BLaER1 treated with 17β-estradiol and CSF1 and Interleukin-3, amounts not matched to agents 10 nM and 100 nM (cell line): ENCODE results near the gene NAB1.
"Not testable (repeated sequence)": the region's sequence is repeated elsewhere in the genome, so short reads cannot be mapped to it uniquely, and the experiment has no call there.

Experiments
- H3K27ac ChIP-seq, 11 experiments: shearing (Covaris generic); formaldehyde crosslinking; 2 replicates each; pipeline ENCODE4 v1.8.1; 2022
- H3K27me3 ChIP-seq, 11 experiments: shearing (Covaris generic); formaldehyde crosslinking; 2 replicates each; pipeline ENCODE4 v1.8.1; 2022
- H3K36me3 ChIP-seq, 11 experiments: shearing (Covaris generic); formaldehyde crosslinking; 2 replicates each; pipeline ENCODE4 v1.8.1; 2022
- H3K4me1 ChIP-seq, 10 experiments: shearing (Covaris generic); formaldehyde crosslinking; 2 replicates each; pipeline ENCODE4 v1.8.1; 2022
- H3K4me2 ChIP-seq, 11 experiments: shearing (Covaris generic); formaldehyde crosslinking; 2 replicates each; pipeline ENCODE4 v1.8.1; 2022
- H3K4me3 ChIP-seq, 10 experiments: shearing (Covaris generic); formaldehyde crosslinking; 2 replicates each; pipeline ENCODE4 v1.8.1; 2022
- H3K9ac ChIP-seq, 11 experiments: shearing (Covaris generic); formaldehyde crosslinking; 2 replicates each; pipeline ENCODE4 v1.8.1; 2022
- H3K9me3 ChIP-seq, 11 experiments: shearing (Covaris generic); formaldehyde crosslinking; replicated peaks in 1 of 11; 2 replicates each; pipeline ENCODE4 v1.8.1; 2022
- H4K20me1 ChIP-seq, 11 experiments: shearing (Covaris generic); formaldehyde crosslinking; 2 replicates each; pipeline ENCODE4 v1.8.1; 2022
- Cebpa-rat ChIP-seq, 11 experiments: shearing (Covaris generic); IDR thresholded peaks; 2 replicates each; pipeline ENCODE4 v1.8.1; 2022

The NAB1 gene, protein sequence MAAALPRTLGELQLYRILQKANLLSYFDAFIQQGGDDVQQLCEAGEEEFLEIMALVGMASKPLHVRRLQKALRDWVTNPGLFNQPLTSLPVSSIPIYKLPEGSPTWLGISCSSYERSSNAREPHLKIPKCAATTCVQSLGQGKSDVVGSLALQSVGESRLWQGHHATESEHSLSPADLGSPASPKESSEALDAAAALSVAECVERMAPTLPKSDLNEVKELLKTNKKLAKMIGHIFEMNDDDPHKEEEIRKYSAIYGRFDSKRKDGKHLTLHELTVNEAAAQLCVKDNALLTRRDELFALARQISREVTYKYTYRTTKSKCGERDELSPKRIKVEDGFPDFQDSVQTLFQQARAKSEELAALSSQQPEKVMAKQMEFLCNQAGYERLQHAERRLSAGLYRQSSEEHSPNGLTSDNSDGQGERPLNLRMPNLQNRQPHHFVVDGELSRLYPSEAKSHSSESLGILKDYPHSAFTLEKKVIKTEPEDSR

DNA sequence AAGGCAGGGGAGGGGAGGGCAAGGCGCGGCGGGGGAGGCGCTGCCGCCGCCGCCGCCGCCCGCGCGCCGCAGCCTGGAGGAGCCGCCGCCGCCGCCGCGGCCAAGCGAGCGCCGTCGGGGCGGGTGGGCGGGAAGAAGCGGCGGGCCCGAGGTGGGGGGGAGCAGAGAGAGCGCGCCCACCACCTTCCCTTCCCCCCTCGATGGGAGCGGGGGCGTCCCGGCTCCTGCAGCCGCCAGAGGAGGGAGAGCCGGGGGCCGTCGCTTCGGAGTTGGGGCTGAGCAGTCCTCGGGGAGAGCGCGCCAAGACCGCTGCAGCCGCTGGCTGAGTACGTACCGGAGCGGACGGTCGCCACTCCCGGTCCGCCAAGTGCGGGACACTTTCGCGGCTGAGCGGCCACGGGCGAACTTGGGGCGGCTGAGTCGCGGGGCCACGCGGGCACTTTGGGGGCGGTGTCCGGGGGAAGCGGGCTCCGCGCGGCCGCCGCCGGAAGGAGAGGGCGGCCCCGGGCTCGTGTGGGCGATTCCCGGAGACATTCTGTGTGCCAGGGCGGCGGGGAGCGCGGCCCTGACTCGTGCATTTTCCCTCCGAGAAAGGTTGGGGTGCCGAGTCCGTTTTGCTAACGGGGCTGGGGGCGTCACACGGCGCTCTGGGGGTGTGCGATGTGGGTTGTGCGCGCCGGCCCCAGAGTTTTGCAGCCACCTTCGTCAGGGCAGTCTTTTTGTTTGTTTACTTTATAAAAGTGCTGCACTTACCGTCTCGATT is at the start of gene NAB1:
NAB1 (plus strand) TSS at position 49 of the 763 bp plus-strand sequence. CDS start 10,094 bp downstream, outside the sequence.
- Histone ChIP-seq H4K20me1 (peaks cover 0 to 35% (median 21%) of the 10 kb centered on the region in 11 experiments; a peak in 16 of 22 replicates), H3K36me3 (peaks cover 0 to 8% (median 3%) of the 10 kb centered on the region in 11 experiments; a peak in 4 of 22 replicates), H3K27me3 (no peaks in the 10 kb centered on the region), H3K4me1 (peaks cover 14 to 67% (median 27%) of the 10 kb centered on the region in 10 experiments), H3K4me2 (peak within 1 kb of the TSS; percentile 87 to 95 (median 92)), H3K4me3 (peak within 1 kb of the TSS; percentile 82 to 97 (median 92)), H3K27ac (peak within 1 kb of the TSS; percentile 96 to 99 (median 97)), H3K9ac (peak within 1 kb of the TSS; percentile 95 to 99 (median 97)), H3K9me3 (no peaks in the 10 kb centered on the region)
- TF ChIP-seq Cebpa-rat (IDR thresholded peaks at IDR 0.05) = no peak

DNA sequence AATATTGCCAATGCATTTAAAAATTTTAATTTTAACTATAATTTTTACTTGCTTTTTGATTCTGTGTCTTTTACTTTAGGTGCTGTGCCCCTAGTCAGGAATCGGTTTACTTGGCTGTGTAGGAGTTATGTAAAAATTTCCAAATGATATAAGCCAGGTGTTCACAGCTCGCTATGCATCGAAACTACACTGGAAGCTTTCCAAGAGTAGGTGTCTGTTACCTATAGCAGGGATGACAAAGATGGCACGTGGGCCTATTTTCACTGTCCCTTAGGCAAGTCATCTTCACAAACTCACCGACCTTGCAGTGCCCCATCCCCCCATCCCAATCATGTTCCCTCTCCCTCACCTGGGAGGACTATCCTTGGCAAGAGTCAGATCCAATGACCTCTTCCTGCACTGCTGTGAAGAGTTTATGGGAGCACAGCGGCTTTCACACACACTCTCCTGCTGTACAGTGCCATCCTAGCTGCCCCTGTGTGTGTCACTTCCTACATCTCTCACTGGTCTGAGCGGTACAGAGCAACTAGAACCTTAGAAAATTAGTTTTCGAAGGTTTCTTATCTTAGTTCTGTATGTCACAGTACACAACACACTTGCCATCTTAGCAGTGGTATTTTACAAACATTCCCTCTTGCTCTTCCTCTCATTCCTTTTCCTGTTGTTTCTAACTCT is 49.2 kb upstream of the NAB1 start:
- Histone ChIP-seq H3K4me2 (peak overlapping the region; percentile 30 to 76 (median 58)), H3K27ac (peak overlapping the region in 5 of 11 experiments; percentile 4 to 46 (median 10); a peak in 5 of 22 replicates)

DNA sequence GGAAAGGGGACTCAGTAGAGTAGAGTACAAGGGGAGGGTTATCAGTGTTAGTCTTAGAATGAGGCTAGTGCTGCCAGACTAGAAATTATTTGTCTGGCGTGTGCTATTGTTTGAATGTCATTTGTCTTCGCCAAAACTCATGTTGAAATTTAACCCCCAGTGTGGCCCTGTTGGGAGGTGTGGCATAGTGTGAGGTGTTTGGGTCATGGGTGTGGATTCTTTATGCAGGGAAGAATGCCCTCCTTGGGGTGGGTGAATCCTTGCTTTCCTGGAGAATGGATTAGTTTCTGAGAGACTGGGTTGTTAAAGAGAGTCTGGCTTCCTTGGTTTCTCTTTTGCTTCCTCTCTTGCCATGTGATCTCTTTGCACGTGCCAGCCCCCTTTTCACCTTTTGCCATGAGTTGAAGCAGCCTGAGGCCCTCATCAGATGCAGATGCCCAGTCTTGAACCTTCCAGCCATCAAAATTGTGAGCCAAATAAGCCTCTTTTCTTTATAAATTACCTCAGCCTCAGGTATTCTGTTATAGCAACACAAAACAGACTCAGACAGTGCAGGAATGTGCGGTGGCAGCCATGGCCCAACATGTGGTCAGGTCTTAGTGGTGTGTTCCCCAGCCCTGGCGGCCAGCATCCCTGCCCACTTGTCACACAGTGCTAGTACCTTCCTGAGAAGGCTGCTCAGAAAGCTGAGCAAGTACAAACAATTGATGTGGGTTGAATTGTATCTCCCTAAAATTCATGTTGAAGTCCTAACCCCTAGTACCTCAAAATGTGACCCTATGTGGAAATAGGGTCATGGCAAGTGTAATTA is 48.4 kb upstream of the NAB1 start:
- Histone ChIP-seq H4K20me1 (no peaks in the 10 kb centered on the region), H3K27me3 (no peaks in the 10 kb centered on the region), H3K4me2 (peak overlapping the region in 6 of 11 experiments; percentile 54 to 76 (median 63); a peak in 11 of 22 replicates), H3K9me3 (no peaks in the 10 kb centered on the region), H3K27ac (peak overlapping the region in 4 of 11 experiments; percentile 7 to 46 (median 23); a peak in 3 of 22 replicates), H3K9ac (no peak overlapping the region), H3K4me3 (no peak overlapping the region), H3K36me3 (no peaks in the 10 kb centered on the region), H3K4me1 (peaks cover 24 to 42% (median 33%) of the 10 kb centered on the region in 10 experiments)
- TF ChIP-seq Cebpa-rat (IDR thresholded peaks at IDR 0.05) = no peak

More for the DNA sequence above, 49.2 kb upstream of the NAB1 start:
- no peak for TF ChIP-seq Cebpa-rat (IDR thresholded peaks at IDR 0.05)
- H3K4me3 ChIP-seq = no peak overlapping the region
- peaks cover 24 to 41% (median 33%) of the 10 kb centered on the region in 10 experiments for H3K4me1 ChIP-seq
- no peaks in the 10 kb centered on the region for H4K20me1 ChIP-seq
- no peaks in the 10 kb centered on the region for H3K27me3 ChIP-seq
- H3K36me3 ChIP-seq = no peaks in the 10 kb centered on the region
- H3K9me3 ChIP-seq = no peaks in the 10 kb centered on the region
- H3K9ac ChIP-seq = no peak overlapping the region

DNA sequence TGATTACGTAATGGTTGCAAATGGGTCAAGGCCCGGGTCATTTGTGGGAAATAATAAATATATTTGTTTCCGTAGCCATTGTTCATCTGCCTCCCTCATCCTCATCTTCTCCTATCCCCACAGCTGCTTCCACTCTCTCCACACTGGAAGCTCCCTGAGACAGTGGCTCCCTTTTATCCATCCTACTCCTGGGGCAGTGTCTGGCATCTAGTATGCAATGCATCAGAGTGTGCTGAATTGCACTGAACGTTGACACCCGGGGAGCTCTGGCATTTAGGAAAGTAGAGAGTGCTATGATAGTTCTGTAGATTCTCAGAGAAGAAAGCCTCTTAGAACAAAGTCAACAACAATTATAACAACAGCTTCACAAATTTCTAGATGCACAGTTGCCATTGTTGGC is 45.5 kb upstream of the NAB1 start:
- Histone ChIP-seq H3K4me3 (no peak overlapping the region), H4K20me1 (no peaks in the 10 kb centered on the region), H3K27me3 (no peaks in the 10 kb centered on the region), H3K9me3 (peaks cover 0 to 4% (median 0%) of the 10 kb centered on the region in 11 experiments; a peak in 1 of 22 replicates), H3K27ac (no peak overlapping the region), H3K9ac (no peak overlapping the region), H3K4me2 (no peak overlapping the region), H3K4me1 (peaks cover 15 to 40% (median 19%) of the 10 kb centered on the region in 10 experiments), H3K36me3 (no peaks in the 10 kb centered on the region)
- TF ChIP-seq Cebpa-rat (IDR thresholded peaks at IDR 0.05) = 0 out of 22 replicates have a peak, but pooled peaks of 2 of the 11 experiments have one; percentile 8 to 29

DNA sequence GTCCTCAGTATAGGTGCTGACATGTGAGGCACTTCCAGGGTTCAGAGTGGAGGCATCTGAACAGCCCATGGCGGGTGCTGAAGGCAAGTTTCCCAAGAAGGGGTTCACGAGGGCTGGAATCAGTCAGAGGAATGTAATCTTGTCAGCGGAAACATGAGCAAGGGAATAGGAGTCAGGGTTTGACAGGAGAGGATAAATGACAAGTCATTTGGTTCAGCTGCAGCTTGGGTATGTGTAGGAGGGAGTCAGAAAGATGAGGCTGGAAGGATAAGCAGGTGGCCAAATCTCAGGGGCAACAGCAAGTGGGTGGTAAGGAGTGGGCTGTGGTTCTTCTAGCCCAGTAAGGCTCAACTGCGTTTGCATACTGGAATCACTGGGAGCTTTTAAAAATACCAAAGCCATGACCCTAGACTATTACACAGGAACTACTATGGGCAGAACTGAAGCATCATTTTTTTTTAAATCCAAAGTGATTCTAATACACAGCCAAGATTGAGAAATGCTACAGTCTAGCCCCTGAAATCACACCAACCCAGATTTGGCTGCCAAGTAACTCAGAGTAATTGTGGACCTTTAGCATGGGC is 41.8 kb upstream of the NAB1 start:
- H4K20me1 ChIP-seq = no peaks in the 10 kb centered on the region
- no peak overlapping the region for H3K4me3 ChIP-seq
- H3K36me3 ChIP-seq = no peaks in the 10 kb centered on the region
- H3K27me3 ChIP-seq = no peaks in the 10 kb centered on the region
- no peak overlapping the region for H3K27ac ChIP-seq
- no peak overlapping the region for H3K4me2 ChIP-seq
- no peak overlapping the region for H3K9ac ChIP-seq
- H3K4me1 ChIP-seq = peaks cover 0 to 16% (median 0%) of the 10 kb centered on the region in 10 experiments; a peak in 7 of 20 replicates
- no peak for TF ChIP-seq Cebpa-rat (IDR thresholded peaks at IDR 0.05)
- peaks cover 9 to 25% (median 17%) of the 10 kb centered on the region in 11 experiments; a peak in 20 of 22 replicates for H3K9me3 ChIP-seq

DNA sequence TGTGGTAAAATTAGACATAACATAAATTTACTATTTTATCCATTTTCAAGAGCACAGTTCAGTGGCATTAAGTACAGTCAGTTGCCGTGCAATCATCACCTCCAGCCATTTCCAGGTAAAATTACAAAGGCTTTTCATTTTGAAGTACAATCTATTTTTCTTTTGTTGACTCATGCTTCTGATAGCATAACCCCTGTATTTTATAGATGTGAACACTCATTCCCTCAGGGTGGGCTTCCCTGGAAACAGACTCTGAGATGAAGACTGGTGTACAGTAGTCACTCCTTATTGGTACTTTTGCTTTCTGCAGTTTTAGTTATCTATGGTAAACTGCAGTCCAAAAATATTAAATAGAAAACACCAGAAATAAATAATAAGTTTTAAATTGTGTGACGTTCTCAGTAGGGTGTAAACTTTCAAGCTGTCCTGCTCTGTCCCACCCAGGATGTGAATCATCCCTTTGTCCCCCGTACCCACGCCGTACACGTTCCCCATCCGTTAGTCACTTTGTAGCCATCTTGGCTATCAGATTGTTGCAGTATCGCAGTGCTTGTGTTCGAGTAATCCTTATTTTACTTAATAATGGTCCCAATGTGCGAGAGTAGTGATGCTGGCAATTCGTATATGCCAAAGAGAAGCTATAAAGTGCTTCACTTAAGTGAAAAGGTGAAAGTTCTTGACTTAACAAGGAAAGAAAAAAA is 41.1 kb upstream of the NAB1 start:
- no peak overlapping the region for H3K9ac ChIP-seq
- H3K4me2 ChIP-seq = no peak overlapping the region
- no peaks in the 10 kb centered on the region for H3K27me3 ChIP-seq
- no peak for TF ChIP-seq Cebpa-rat (IDR thresholded peaks at IDR 0.05)
- H3K36me3 ChIP-seq = no peaks in the 10 kb centered on the region
- no peak overlapping the region for H3K27ac ChIP-seq
- no peak overlapping the region for H3K4me3 ChIP-seq
- H3K9me3 ChIP-seq = peaks cover 9 to 25% (median 17%) of the 10 kb centered on the region in 11 experiments; a peak in 20 of 22 replicates
- H3K4me1 ChIP-seq = peaks cover 0 to 16% (median 0%) of the 10 kb centered on the region in 10 experiments; a peak in 7 of 20 replicates
- H4K20me1 ChIP-seq = no peaks in the 10 kb centered on the region

DNA sequence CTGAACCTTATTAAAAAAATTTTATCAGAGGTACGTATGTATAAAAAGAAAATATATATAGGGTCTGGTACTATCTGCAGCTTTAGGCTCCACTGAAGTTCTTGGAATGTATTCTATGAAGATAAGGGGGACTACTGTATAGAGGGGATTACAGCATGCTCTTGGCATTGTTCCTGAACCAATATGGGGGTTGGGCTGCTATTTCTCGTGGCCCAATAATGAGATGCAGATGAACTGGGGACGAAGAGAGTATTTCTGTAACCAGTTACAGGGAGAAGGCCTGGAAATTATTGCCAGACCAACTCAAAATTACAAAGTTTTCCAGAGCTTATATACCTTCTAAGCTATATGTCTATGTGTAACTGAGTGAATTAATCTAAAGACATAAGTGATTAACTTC is 40.0 kb upstream of the NAB1 start:
- H3K4me3 ChIP-seq, H3K9ac ChIP-seq, H3K27me3 ChIP-seq, H3K27ac ChIP-seq, H3K36me3 ChIP-seq, H4K20me1 ChIP-seq, H3K4me2 ChIP-seq: not testable (repeated sequence)
- peaks cover 0 to 16% (median 0%) of the 10 kb centered on the region in 10 experiments; a peak in 7 of 20 replicates for H3K4me1 ChIP-seq
- H3K9me3 ChIP-seq = peaks cover 9 to 25% (median 17%) of the 10 kb centered on the region in 11 experiments; a peak in 20 of 22 replicates

DNA sequence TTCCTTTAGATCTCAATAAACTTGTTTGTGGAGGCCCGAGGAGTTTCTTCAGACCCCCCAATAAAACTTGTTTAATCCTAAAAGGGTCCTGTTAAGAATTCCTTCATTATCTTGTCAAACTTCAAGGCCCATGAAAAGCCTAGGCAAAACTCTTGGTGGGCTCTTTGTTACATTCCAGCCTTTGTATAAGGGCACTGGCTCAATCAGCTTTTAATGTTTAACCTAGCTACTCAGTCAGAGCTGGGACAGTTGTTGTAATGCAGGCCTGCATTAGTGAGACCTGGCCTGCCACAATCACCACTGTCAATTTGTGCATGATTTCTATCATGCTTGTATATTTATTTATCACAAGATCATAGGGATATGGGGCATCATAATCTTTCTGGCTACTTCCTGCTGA is 39.5 kb upstream of the NAB1 start:
- H3K9ac ChIP-seq, H3K36me3 ChIP-seq, H3K27ac ChIP-seq, H3K27me3 ChIP-seq, H3K4me2 ChIP-seq, H4K20me1 ChIP-seq, H3K4me3 ChIP-seq: not testable (repeated sequence)
- Histone ChIP-seq H3K9me3 (peaks cover 9 to 25% (median 17%) of the 10 kb centered on the region in 11 experiments; a peak in 20 of 22 replicates), H3K4me1 (peaks cover 0 to 16% (median 0%) of the 10 kb centered on the region in 10 experiments; a peak in 7 of 20 replicates)

DNA sequence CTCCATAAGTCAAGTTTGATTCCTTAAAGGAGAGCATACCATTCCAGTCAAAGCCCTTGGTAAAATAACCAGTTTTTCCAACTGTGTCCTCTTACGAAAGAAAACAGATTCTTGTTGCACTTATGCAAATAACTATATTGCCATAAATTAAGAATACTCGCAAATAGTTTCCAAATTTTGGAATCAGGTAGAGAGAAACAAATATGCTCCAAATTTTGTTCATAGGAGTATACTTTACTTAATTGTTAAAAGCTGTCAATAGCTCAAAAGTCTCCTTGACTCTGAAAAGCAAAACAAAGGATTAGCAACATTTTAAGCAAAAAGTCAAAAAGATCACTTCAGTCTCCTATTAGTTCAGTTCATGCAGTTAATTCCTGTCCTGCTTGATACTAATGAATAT is 38.4 kb upstream of the NAB1 start:
- not testable (repeated sequence) for H3K4me3 ChIP-seq, H4K20me1 ChIP-seq, H3K27ac ChIP-seq, H3K27me3 ChIP-seq, H3K4me2 ChIP-seq, H3K9ac ChIP-seq, H3K36me3 ChIP-seq
- H3K4me1 ChIP-seq = peaks cover 0 to 14% (median 0%) of the 10 kb centered on the region in 10 experiments; a peak in 7 of 20 replicates
- peaks cover 9 to 25% (median 17%) of the 10 kb centered on the region in 11 experiments; a peak in 20 of 22 replicates for H3K9me3 ChIP-seq
